ENCODE measurements around the gene LGALS1.
A peak's percentile ranks its signal among the peaks of the same experiment; 100 is the strongest.

GRCh38 chr22:37696657-37697537 lies 21.5 kb downstream of the LGALS1 start, which contains the start of gene TRIOBP:
- TF ChIP-seq TCF7L2 (IDR thresholded peaks at IDR 0.05; ENCODE audit: borderline replicate concordance, extremely low read depth, insufficient read depth, insufficient read length) = no peak
- no peak for TF ChIP-seq ELF1 (IDR thresholded peaks at IDR 0.05; ENCODE audit: borderline replicate concordance, low read depth)
- peak; percentile 3 to 63 (median 47); a peak in 4 of 6 replicates for TF ChIP-seq CTCF (IDR thresholded peaks at IDR 0.05 in 2 of 3, conservative IDR thresholded peaks at IDR 0.05 in 1 of 3; ENCODE audit: borderline replicate concordance in 1 of 3, insufficient read depth in 1 of 3, low read depth in 2 of 3, low read length in 2 of 3)

Measured in HCT116 (cell line).